ENCODE data around the gene NIT1. TPM values are rescaled to one million over a fixed set of nuclear protein-coding genes. Genes with fewer than 3 reads are reported as not detected.

The NIT1 gene
- total and polyA plus RNA-seq, 2 donors from 2014 or later: 42.3 to 91.5 TPM

DNA sequence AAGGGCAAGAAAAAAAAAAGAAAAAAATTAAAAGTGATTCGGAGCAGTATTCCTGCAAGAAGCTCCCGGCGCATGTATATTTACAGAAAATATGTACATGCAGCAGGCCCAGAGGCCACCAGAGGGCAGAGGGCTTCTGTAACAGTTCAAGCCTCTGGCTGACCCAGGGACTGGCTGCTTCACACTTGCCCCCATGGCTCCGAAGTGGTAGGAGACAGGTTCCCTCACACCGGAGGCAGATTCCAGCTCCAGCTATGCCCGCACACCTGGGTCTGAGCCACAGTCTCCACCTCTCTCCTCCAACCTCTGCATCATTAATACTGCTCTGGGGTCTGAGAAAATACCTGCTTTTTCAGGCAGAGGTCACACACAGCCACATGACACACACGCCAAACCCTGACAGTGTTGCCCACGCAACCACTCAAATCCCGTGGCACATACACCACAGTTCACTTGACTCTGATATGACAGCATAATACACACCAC is 46.0 kb upstream of the NIT1 start:
- TF ChIP-seq, protein P1, sequence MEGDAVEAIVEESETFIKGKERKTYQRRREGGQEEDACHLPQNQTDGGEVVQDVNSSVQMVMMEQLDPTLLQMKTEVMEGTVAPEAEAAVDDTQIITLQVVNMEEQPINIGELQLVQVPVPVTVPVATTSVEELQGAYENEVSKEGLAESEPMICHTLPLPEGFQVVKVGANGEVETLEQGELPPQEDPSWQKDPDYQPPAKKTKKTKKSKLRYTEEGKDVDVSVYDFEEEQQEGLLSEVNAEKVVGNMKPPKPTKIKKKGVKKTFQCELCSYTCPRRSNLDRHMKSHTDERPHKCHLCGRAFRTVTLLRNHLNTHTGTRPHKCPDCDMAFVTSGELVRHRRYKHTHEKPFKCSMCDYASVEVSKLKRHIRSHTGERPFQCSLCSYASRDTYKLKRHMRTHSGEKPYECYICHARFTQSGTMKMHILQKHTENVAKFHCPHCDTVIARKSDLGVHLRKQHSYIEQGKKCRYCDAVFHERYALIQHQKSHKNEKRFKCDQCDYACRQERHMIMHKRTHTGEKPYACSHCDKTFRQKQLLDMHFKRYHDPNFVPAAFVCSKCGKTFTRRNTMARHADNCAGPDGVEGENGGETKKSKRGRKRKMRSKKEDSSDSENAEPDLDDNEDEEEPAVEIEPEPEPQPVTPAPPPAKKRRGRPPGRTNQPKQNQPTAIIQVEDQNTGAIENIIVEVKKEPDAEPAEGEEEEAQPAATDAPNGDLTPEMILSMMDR (IDR thresholded peaks at IDR 0.05; ENCODE audit: borderline replicate concordance, extremely low read depth, insufficient read depth): peak; percentile 44
- Histone ChIP-seq H3K9me3 (ENCODE audit: control insufficient read depth in 2 of 3, insufficient read depth in 1 of 3, low read length in 3 of 3) (no peaks in the 10 kb centered on the region), H3K27me3 (ENCODE audit: control insufficient read depth, insufficient read depth, low read length) (no peaks in the 10 kb centered on the region), H3K4me3 (ENCODE audit: low read length in 3 of 3) (no peak overlapping the region), H3K4me1 (ENCODE audit: control insufficient read depth in 2 of 3, insufficient read depth in 2 of 3, low read depth in 1 of 3, low read length in 3 of 3) (no peaks in the 10 kb centered on the region), H3K9ac (ENCODE audit: low read length in 3 of 3) (no peak overlapping the region), H3K36me3 (ENCODE audit: control insufficient read depth in 2 of 3, insufficient read depth in 3 of 3, low read length in 3 of 3) (peaks cover 0 to 3% (median 0%) of the 10 kb centered on the region in 3 donors), H3K27ac (ENCODE audit: low read depth in 2 of 2, low read length in 2 of 2) (no peak overlapping the region)
- no peak for FAIRE-seq
- intact Hi-C loops (cut with DNase I): no loop called here
- peak in 1 of 5 donors; percentile 12 for DNase-seq

DNA sequence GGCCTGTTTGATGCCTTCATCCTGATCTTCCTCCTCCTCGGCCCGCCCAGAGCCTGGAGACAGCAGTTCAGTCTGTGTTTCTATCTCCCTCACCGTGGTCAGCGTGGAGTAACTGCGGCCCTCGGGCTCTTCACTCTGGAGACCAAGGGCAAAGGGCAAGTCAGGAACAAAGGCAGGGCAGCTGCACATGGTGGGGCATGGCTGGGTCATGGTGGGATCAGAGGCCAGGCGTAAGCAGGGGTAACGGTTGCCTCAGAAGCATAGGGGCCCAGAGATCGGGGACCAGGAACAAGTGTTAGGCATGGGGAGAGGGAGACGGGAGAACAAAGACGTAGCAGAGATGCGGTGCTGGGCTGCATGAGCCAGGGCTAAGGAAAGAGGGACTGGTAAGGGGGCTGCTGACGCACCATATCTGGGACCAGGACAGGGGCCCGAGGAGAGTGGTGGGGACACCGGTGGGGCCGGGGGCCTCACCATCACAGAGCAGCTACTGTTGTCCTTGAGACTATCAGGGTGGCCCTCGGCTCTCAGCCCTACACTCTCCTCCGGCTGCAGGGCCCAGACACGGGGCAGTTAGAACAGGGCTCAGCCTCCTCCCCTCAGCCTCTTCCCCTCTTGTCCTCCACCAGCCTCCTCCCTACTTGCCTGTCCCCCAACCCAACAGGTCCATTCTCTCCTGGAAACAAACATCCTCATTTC is 45.0 kb upstream of the NIT1 start:
- H3K9me3 ChIP-seq (ENCODE audit: control insufficient read depth in 2 of 3, insufficient read depth in 1 of 3, low read length in 3 of 3): no peaks in the 10 kb centered on the region
- intact Hi-C loops (cut with DNase I): no loop called here
- FAIRE-seq (no peak), DNase-seq (no peak)
- no peaks in the 10 kb centered on the region for H3K4me1 ChIP-seq (ENCODE audit: control insufficient read depth in 2 of 3, insufficient read depth in 2 of 3, low read depth in 1 of 3, low read length in 3 of 3)
- TF ChIP-seq, protein P1 (IDR thresholded peaks at IDR 0.05; ENCODE audit: borderline replicate concordance, extremely low read depth, insufficient read depth): no peak
- no peak overlapping the region for H3K9ac ChIP-seq (ENCODE audit: low read length in 3 of 3)
- H3K27ac ChIP-seq (ENCODE audit: low read depth in 2 of 2, low read length in 2 of 2): no peak overlapping the region
- peaks cover 0 to 3% (median 0%) of the 10 kb centered on the region in 3 donors for H3K36me3 ChIP-seq (ENCODE audit: control insufficient read depth in 2 of 3, insufficient read depth in 3 of 3, low read length in 3 of 3)
- H3K4me3 ChIP-seq (ENCODE audit: low read length in 3 of 3): no peak overlapping the region
- no peaks in the 10 kb centered on the region for H3K27me3 ChIP-seq (ENCODE audit: control insufficient read depth, insufficient read depth, low read length)

DNA sequence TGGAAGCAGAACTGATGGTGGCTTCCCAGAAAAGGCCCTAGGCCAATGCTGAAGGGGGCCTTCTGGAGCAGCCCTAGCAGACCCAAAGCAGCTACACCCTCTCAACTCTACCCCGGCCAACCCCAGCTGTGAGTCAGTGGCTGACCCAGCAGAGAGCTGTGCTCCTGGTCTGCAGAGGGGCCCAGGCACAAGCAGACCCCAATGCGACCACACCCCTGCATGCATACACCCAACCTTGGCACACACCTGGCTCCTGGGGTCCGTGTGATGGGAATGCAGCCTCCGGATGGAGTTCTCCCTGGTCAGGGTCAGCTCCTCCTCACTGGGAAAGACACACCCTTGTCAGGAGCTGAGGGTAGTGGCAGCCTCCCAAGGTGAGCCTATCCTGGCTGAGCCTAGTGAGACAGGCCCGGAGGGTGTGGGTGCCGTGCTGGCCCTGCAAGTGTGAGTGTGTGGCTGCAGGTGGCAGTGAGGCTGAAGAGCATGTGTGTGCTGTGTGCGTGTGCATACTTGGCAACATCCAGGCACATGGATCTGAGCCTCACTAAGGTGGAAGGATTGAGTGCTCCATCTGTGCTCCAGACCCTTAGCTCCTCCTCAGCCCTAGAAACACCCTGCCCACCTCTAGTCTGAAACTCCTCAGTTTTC is 44.3 kb upstream of the NIT1 start:
- no peak for FAIRE-seq
- H3K36me3 ChIP-seq (ENCODE audit: control insufficient read depth in 2 of 3, insufficient read depth in 3 of 3, low read length in 3 of 3): peaks cover 0 to 3% (median 0%) of the 10 kb centered on the region in 3 donors
- no peak overlapping the region for H3K4me3 ChIP-seq (ENCODE audit: low read length in 3 of 3)
- no peaks in the 10 kb centered on the region for H3K27me3 ChIP-seq (ENCODE audit: control insufficient read depth, insufficient read depth, low read length)
- H3K9ac ChIP-seq (ENCODE audit: low read length in 3 of 3): no peak overlapping the region
- no peaks in the 10 kb centered on the region for H3K9me3 ChIP-seq (ENCODE audit: control insufficient read depth in 2 of 3, insufficient read depth in 1 of 3, low read length in 3 of 3)
- TF ChIP-seq, protein P1 (IDR thresholded peaks at IDR 0.05; ENCODE audit: borderline replicate concordance, extremely low read depth, insufficient read depth): no peak
- no peak for DNase-seq
- intact Hi-C loops (cut with DNase I): no loop called here
- H3K27ac ChIP-seq (ENCODE audit: low read depth in 2 of 2, low read length in 2 of 2): no peak overlapping the region
- H3K4me1 ChIP-seq (ENCODE audit: control insufficient read depth in 2 of 3, insufficient read depth in 2 of 3, low read depth in 1 of 3, low read length in 3 of 3): no peaks in the 10 kb centered on the region
